HG03575 (cell line): ENCODE measurements around the gene AMFR.
"Not testable (repeated sequence)": the region's sequence is repeated elsewhere in the genome, so short reads cannot be mapped to it uniquely, and the experiment has no call there.

Source experiments
- ATAC-seq: cut with Tn5 transposase; IDR thresholded peaks from one replicate; pipeline ENCODE4 v1.9.1; 2021; ENCODE audit not compliant: unreplicated experiment, insufficient number of reproducible peaks, low FRiP score; ENCODE audit errors: extremely low read depth

AMFR gene

DNA sequence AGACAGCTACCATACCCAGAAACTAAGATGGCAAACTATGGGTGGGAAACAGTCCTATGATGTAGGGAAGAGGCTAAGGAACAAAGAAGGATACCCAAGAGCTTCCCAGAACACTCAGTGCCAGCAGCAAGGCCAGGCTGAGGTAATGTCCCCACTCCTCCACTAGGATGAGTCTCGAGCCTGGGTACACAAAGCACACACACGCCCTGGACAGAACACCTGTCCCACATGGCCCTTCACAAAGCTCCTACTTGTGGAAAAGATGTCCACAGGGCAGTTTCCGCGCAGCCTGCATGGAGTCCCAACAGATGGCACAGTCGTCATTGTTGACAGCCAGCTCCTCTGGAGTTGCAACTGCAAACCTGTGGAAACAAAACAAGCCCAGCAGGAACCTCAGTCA is 23.9 kb downstream of the AMFR start:
- no peak for ATAC-seq

DNA sequence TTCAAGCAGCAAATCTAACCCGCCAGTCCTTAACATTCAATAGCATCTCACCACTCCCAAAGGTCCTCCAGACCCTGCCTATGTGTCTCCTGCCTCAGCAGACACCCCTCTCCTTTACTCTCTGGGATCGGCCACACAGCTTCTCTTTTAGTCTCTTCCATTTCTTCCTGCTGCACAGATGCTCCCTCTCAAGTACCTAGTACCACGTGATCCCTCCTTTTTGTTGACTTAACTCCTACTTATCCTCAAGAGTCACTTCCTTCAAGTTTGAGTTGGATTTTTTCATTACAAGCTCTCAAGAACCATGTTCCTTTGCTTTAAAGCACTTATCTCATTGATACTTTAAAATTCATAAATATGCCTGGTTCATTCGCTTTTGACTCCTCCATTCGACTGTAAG is 24.9 kb downstream of the AMFR start:
- no peak for ATAC-seq

DNA sequence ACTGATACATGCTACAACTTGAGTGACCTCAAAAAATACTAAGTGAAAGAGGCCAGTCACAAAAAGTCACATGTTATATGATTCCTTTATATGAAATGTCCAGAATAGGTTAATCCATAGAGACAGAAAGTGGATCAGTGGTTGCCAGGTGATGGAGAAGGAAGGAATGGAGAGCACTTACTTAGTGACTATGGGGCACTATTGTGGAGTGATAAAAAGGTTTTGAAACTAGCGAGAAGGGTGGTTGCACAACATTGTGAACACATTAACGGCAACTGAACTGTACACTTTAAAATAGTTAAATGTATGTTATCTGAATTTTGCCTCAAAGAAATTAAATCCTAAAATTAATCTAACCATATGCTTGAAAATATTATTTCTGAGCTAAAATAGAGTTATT is 25.9 kb downstream of the AMFR start:
- ATAC-seq: no peak

DNA sequence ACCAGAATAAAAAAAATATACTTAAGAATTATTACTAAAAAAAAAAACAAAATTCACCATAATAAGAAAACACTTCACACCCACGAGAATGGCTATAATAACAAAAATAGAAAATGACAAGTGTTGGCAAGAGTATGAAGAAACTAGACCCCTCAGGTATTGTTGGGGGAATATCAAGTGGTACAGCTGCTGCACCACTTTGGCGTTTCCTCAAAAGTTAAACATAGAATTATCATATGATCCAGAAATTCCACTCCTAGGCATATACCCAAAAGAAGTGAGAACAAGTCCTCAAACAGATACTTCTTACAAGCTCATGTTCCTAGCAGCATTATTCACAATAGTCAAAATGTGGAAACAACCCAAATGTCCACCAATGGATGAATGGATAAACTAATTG is 26.3 kb downstream of the AMFR start:
- no peak for ATAC-seq

DNA sequence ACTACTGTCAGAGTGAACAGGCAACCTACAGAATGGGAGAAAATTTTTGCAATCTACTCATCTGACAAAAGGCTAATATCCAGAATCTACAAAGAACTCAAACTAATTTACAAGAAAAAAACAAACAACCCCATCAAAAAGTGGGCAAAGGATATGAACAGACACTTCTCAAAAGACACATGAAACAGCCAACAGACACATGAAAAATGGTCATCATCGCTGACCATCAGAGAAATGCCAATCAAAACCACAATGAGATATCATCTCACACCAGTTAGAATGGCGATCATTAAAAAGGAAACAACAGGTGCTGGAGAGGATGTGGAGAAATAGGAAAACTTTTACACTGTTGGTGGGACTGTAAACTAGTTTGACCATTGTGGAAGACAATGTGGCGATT is 28.6 kb downstream of the AMFR start:
- not testable (repeated sequence) for ATAC-seq

DNA sequence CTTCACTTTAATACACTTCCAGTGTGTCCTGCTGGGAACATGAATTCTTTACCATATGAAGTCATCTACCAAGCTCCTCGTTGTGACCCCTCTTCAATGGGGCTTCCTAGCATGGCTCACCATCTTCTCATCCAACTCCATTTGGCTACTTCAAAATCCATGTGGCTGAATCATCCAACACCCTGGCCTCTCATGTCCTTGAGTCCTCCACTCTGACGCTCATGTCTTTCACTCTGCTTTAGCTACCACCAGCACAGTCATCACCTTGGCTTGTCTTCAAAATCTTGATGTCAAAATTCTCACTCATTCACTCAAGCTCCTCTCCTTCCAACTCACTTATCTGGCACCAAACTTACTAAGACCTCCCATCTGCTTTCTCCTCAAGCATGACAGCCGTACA is 35.8 kb downstream of the AMFR start:
- no peak for ATAC-seq

DNA sequence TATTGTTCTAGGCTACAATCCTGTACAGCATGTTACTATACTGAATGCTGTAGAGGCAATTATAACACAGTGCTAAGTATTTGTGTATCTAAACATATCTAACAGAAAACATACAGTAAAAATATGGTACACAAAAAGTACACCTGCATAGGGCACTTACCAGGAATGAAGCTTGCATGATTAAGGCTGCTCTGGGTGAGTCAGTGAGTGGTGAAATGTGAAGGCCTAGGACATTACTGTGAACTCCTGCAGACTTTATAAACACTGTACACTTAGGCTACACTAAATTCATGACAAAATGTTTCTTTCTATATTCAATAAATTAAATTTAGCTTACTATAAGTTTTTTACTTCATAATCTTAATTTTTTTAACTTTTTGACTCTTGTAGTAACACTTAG is 37.1 kb downstream of the AMFR start:
- ATAC-seq: no peak

DNA sequence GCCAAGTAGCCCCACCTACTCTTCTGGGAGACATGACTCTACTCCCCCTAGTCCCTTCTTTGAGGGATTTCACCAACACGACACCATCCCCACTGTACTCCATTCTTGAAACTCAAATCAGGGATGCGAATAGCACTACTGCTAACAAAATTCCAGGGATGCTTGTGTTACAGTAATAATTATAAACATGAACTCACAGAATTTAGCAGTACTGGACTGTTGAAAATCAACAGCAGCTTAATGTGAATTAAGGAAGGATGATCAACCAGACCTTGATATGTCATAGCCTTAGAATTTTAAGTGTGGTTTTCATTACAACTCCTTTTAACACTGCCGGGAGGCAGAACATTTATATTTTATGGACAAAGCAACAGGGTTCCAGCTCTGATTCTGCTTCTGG is 37.9 kb downstream of the AMFR start:
- ATAC-seq: no peak

DNA sequence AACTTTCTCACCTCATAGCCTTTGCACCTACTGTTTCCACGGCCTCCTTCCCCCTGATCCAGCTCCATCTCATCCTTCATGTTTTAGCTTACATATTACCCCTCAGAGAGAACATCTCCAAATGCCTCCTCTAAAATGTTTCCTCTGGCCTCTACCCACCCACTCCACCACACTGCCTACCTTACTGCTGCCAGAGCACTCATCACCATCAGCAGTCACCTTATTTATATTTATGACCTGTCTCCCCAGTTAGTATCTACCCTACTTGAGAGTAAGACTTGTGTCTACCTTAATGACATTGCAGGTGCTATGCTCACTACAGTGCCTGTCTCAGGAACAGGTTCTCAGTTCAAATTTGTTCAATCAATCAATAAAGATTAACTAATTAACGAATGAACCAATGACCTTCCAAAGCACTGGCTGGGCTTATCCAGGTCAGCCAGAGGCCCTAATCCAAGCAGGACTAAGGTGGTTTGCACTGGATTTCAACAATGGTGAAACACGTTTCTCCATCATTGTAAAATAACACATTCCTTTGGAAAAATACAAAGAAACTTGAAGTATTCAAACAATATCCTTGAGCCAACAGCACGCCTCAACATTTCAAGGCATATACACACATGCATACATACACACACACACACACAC is 41.1 kb downstream of the AMFR start:
- ATAC-seq: no peak

DNA sequence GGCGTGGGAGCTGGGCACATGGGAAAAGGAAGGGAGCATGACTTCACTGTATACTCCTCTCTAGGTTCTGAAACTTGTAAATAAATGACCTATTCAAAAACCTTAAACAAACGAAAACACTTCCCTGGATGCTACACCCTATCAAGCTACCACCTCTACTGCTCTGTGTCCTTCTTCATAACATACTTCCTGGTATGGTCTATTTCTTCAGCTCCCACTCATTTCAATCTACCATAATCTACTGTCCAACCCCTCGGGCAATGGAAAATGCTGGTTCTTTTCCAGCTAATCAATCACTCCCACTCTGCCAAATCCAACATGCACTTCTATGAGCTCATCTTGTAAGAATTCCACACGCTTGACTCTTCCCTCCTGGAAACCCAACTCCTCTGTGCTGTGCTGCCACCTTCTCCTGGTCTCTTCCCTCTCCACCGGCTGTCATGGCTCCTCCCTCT is 42.4 kb downstream of the AMFR start:
- no peak for ATAC-seq

DNA sequence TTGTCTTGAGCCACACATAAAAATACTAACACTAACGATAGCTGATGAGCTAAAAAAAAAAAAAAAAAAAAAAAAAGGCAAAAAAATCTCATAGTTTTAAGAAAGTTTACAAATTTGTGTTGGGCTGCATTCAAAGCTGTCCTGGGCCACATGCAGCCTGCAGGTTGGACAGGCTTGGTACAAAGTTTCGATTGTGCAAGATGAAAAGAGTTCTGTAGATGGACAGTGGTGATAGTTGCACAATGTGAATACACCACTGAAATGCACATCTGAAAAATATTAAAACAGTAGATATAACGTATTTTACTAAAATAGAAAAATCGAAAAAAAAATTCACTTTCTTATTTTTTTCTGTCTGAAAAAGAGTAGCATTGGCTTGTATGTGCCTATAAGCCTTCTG is 42.9 kb downstream of the AMFR start:
- ATAC-seq: no peak

DNA sequence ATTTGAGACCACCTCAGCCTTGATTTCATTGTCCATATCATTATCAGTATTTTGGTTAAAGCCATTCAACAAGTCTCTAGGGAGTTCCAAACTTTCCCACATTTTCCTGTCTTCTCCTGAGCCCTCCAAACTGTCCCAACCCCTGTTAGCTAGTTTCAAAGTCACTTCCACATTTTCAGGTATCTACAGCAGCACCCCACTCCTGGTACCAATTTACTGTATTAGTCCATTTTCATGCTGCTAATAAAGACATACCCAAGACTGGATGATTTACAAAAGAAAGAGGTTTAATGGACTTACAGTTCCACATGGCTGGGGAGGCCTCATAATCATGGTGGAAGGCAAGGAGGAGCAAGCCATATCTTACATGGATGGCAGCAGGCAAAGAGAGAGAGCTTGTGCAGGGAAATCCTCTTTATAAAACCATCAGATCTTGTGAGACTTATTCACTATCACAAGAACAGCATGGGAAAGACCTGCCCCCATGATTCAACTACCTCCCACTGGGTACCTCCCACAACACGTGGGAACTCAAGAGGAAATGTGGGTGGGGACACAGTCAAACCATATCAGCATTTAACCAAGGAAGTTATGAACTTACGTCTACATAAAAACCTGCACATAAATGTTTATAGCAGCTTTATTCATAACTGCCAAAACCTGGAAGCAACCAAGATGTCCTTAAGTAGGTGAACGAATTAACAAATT is 44.4 kb downstream of the AMFR start:
- not testable (repeated sequence) for ATAC-seq

DNA sequence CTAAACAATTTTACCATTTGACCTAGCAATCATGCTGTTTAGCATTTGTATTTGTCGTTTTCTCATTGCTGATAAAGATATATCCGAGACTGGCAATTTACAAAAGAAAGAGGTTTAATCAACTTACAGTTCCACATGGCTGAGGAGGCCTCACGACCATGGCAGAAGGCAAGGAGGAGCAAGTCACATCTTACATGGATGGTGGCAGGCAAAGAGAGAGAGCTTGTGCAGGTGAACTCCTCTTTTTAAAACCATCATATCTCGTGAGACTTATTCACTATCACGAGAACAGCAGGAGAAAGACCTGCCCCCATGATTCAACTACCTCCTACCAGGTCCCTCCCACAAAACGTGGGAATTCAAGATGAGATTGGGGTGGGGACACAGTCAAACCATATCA is 46.3 kb downstream of the AMFR start:
- ATAC-seq: not testable (repeated sequence)

DNA sequence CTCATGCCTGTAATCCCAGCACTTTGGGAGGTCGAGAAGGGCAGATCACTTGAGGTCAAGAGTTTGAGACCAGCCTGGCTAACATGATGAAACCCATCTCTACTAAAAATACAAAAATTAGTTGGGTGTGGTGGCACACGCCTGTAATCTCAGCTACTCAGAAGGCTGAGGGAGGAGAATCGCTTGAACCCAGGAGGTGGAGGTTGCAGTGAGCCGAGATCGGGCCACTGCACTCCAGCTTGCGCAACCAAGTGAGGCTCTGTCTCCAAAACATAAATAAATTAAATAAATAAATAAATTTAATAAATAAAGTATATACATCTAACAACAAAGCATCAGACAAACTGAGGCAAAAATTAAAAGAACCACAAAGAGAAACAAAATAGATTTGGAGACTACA is 49.6 kb downstream of the AMFR start:
- not testable (repeated sequence) for ATAC-seq

DNA sequence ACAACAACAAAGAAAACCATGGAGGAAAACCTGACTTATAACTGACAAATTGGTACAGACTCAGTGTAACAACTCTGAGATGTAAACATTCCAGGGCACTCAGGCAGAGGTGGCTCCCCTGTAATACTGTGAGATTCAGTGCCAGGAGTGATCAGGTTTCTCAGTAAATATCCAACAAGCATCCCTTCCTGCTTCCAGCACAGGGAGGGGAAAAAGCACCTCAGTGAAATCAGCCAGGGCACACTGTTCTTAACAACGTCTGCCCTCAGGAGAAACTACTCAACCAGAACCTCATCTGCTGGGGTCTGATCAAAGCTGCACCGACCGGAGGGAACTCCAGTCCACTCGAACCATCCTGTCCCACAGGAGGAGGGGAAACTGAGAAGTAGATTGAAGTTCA is 52.3 kb downstream of the AMFR start:
- ATAC-seq: no peak

DNA sequence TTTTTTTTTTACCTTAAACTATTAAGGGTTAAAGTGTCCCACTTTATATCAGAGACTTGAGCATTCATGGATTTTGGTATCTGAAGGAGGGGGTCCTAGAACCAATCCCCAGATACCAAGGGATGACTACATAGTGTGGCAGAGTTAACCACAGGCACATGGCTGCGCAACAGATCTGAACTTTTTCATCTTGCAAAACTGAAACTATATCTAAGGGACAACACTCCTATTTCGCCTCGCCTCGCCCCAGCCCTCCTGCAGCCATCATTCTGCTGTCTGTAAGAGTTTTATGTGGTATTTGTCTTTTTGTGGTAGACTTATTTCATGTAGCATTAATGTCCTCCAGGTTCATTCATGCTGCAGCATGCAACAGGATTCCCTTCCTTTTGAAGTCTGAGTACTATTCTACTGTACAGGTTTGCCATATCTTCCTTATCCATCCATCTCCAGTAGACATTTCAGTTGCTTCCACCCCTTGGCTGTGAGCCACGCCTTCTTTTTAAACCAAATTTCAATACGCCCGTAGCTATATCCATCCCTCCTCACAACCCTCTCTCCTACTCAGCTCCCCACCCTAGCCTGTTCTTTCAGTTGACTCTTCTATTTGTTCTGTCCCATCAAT is 53.2 kb downstream of the AMFR start:
- no peak for ATAC-seq

DNA sequence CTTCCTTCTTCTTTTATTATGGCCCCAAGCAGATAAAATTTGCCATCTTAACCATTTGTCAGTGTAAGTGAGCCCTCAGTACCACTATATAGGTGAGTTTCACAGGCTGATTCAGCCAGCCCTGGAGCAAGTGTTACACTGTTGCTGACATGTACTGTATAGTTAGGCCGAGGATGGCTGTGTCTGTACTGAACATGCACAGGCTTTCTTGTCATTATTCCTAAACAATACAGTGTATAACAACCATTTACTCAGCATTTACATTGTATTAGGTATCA is 53.7 kb downstream of the AMFR start:
- no peak for ATAC-seq

DNA sequence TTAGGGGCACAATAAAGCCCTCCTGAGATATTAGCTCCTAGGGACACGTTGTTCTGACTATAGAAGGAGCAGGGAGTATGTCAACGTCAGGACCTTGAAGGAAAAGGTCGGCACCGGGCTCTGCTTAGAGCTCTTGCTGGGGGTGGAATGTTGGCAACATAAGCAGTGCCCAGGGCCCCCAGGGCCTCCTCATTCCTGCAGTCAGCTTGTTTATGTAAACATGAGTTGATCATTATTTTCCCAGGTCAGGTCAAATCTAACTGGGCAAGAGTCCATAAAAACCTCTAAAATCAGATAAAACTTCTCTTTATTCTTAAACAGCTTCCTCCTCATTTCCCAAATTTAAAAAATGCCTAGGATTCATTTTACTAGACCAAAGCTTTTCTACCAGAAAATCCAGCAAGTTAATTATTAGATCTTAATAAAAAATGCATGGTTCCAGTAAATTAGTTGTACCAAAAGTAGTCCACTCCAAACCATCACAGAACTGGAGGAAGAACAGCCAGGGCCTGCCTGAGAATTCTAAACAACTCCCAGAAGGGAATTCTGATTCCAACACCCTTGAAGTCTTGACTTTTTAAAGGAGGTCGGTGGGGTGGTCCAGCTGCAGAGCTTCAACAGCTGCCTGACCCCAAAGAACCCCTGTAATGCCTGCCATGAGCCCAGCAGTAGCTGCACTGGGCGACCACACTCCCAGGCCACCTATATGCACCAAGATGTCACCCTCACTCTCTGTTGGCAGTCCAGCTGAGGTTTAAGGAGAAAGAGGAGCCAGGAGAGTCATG is 54.3 kb downstream of the AMFR start:
- ATAC-seq: no peak

DNA sequence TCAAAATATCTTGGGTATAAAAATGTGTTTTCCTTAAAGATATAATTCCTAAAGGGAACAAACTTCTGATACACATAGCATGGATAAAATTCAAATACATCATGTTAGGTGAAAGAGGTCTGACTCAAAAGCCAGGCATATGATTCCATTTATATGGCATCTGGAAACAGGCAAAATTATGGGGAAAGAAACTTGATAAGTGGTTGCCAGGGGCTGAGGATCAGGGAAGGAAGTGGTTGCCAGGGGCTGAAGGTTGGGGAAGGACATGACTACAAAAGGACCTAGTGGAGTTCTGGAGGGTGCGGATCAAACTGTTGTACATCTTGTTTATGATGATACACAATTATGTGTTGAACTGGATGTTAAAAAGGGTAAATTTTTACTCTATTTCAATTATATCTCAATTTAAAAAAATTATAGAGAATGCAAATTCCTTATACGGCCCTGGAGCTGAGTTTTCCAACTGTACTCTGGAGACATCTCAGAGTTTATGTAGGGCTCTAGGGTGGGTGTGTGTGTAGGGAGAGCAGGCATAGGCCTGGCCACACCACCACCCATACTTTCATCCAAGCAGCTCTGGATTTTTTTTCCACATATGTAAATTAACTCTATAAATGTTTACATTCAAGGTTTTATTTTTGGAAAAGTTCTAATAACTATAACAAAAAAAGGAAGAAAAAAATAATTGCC is 55.0 kb downstream of the AMFR start:
- no peak for ATAC-seq
